HepG2 (cell line): Measurements from ENCODE around the gene PCDHGA1. TPM values are rescaled to one million over a fixed set of nuclear protein-coding genes. Genes with fewer than 3 reads are reported as not detected.

Source experiments
- ATAC-seq: fragments of 200-7000 bp; cut with Tn5 transposase; 3 replicates; pipeline ENCODE4 v1.9.1; 2020; ENCODE audit warnings: mild to moderate bottlenecking, moderate library complexity
- BruUV-seq: library from RNA; stranded (reverse); fragments of 400-500 nt; replicated peaks from 2 replicates; lab custom pipeline; 2021; lab: Mats Ljungman, UMichigan
- CTCF ChIA-PET: fragments of 300-600 bp; formaldehyde crosslinking; extraction: SDS; loops from one replicate; lab custom pipeline; 2021; ENCODE audit warnings: low total read pairs, inconsistent platforms, low intra/inter-chr PET ratio; lab: Yijun Ruan, JAX
- POLR2A ChIA-PET: fragments of 350-600 bp; sonication (Branson Sonifier 250); formaldehyde crosslinking; loops from one replicate; lab custom pipeline; 2020; ENCODE audit warnings: antibody characterized with exemption, inconsistent platforms; lab: Yijun Ruan, JAX
- DNase-seq: peaks from one replicate; pipeline ENCODE4 v3.0.0-alpha.2; 2015; ENCODE audit warnings: low spot score
- FAIRE-seq: peaks from 3 replicates; lab custom pipeline; 2011; peaks lifted over from hg19 to GRCh38; lab: Jason Lieb, UNC
- H2AFZ ChIP-seq: one replicate; pipeline ENCODE4 v1.6.1; 2011; ENCODE audit warnings: low read length, inconsistent platforms
- H3K27ac ChIP-seq: fragments of 300-600 bp; 3 replicates; pipeline ENCODE4 v1.8.0; 2011; ENCODE audit warnings: mixed run types, mild to moderate bottlenecking, mixed read lengths, low read length, inconsistent platforms; ENCODE audit not compliant: insufficient read depth; ENCODE audit errors: extremely low read length
- H3K27me3 ChIP-seq, 2 experiments: fragments of 200-600 bp in 1 of 2; 2 replicates in 1 of 2; 3 replicates in 1 of 2; pipeline versions ENCODE4 v1.6.0 to v1.8.0; 2011; ENCODE audit warnings: low read length in 2 of 2, mild to moderate bottlenecking in 2 of 2, moderate library complexity in 2 of 2, inconsistent platforms in 1 of 2; ENCODE audit not compliant: insufficient read depth in 2 of 2, control insufficient read depth in 1 of 2
- H3K36me3 ChIP-seq, 2 experiments: fragments of 200-600 bp in 1 of 2; replicated peaks in 1 of 2; 2 replicates in 1 of 2; 3 replicates in 1 of 2; pipeline versions ENCODE4 v1.5.1 to v1.8.0; 2011; ENCODE audit warnings: low read length in 2 of 2, inconsistent platforms in 1 of 2; ENCODE audit not compliant: insufficient read depth in 2 of 2, control insufficient read depth in 1 of 2
- H3K4me1 ChIP-seq: 2 replicates; pipeline ENCODE4 v1.5.1; 2012; ENCODE audit warnings: low read length, inconsistent platforms; ENCODE audit not compliant: insufficient read depth
- H3K4me2 ChIP-seq: 2 replicates; pipeline ENCODE4 v1.6.0; 2011; ENCODE audit warnings: low read depth, low read length, inconsistent platforms
- H3K4me3 ChIP-seq, 3 experiments: fragments of 200-600 bp in 1 of 3; sonication (generic), shearing (Covaris generic) in 1 of 3; replicated peaks in 1 of 3; 2 replicates each; pipeline ENCODE4 v1.5.1; 2011 to 2016; ENCODE audit warnings: low read length in 3 of 3, inconsistent platforms in 2 of 3, low read depth in 2 of 3, mild to moderate bottlenecking in 2 of 3, control low read depth in 1 of 3, mixed read lengths in 1 of 3; ENCODE audit not compliant: insufficient read depth in 1 of 3
- H3K79me2 ChIP-seq: one replicate; pipeline ENCODE4 v1.6.1; 2011; ENCODE audit warnings: low read length, inconsistent platforms; ENCODE audit not compliant: insufficient read depth
- H3K9ac ChIP-seq: 2 replicates; pipeline ENCODE4 v1.6.0; 2011; ENCODE audit warnings: mild to moderate bottlenecking, low read depth, low read length, inconsistent platforms; ENCODE audit not compliant: insufficient read depth
- H3K9me3 ChIP-seq: 2 replicates; pipeline ENCODE4 v1.5.1; 2012; ENCODE audit warnings: mild to moderate bottlenecking, low read length
- H4K20me1 ChIP-seq: 2 replicates; pipeline ENCODE4 v1.6.0; 2011; ENCODE audit warnings: inconsistent platforms, mild to moderate bottlenecking, low read length, moderate library complexity; ENCODE audit not compliant: insufficient read depth
- CBFB ChIP-seq: sonication (generic); formaldehyde crosslinking; IDR thresholded peaks from 2 replicates; pipeline ENCODE4 v1.4.0; 2020; ENCODE audit warnings: missing genetic modification reagents
- ELF4 ChIP-seq: sonication (generic); formaldehyde crosslinking; IDR thresholded peaks from 2 replicates; pipeline ENCODE4 v1.5.0; 2020; ENCODE audit warnings: missing genetic modification reagents, mild to moderate bottlenecking, moderate library complexity, borderline replicate concordance
- GFI1 ChIP-seq: sonication (generic); formaldehyde crosslinking; IDR thresholded peaks from 2 replicates; pipeline ENCODE4 v1.5.0; 2020; ENCODE audit warnings: missing genetic modification reagents, mild to moderate bottlenecking, borderline replicate concordance
- HDAC1 ChIP-seq: sonication (generic); formaldehyde crosslinking; IDR thresholded peaks from 2 replicates; pipeline ENCODE4 v1.5.1; 2020; ENCODE audit warnings: mild to moderate bottlenecking, missing genetic modification reagents
- MED1 ChIP-seq: sonication (generic); formaldehyde crosslinking; IDR thresholded peaks from 2 replicates; pipeline ENCODE4 v1.4.0; 2020; ENCODE audit warnings: missing genetic modification reagents
- MEIS2 ChIP-seq: sonication (generic); formaldehyde crosslinking; IDR thresholded peaks from 2 replicates; pipeline ENCODE4 v1.9.0; 2021; ENCODE audit warnings: mild to moderate bottlenecking, missing genetic modification reagents
- SAFB2 ChIP-seq: sonication (generic); formaldehyde crosslinking; IDR thresholded peaks from 2 replicates; pipeline ENCODE4 v1.5.1; 2020; ENCODE audit warnings: missing genetic modification reagents, low read depth, mild to moderate bottlenecking, borderline replicate concordance
- TBX3 ChIP-seq: fragments of 450-650 bp; IDR thresholded peaks from 2 replicates; pipeline ENCODE4 v1.6.1; 2017; ENCODE audit warnings: antibody characterized with exemption, mild to moderate bottlenecking, inconsistent platforms, borderline replicate concordance
- ZMYM4 ChIP-seq: sonication (generic); formaldehyde crosslinking; IDR thresholded peaks from 2 replicates; pipeline ENCODE4 v1.8.1; 2023; ENCODE audit warnings: mild to moderate bottlenecking, missing genetic modification reagents
- ZNF274 ChIP-seq: sonication (generic); formaldehyde crosslinking; IDR thresholded peaks from 2 replicates; pipeline ENCODE4 v1.5.1; 2020; ENCODE audit warnings: mild to moderate bottlenecking, missing genetic modification reagents
- ZNF451 ChIP-seq: sonication (generic); formaldehyde crosslinking; IDR thresholded peaks from 2 replicates; pipeline ENCODE4 v1.5.0; 2020; ENCODE audit warnings: mild to moderate bottlenecking, missing genetic modification reagents
- ZNF496 ChIP-seq: sonication (generic); formaldehyde crosslinking; IDR thresholded peaks from 2 replicates; pipeline ENCODE4 v1.8.1; 2023; ENCODE audit warnings: mild to moderate bottlenecking, moderate library complexity, missing genetic modification reagents; ENCODE audit not compliant: insufficient replicate concordance
- ZNF652 ChIP-seq: IDR thresholded peaks from 2 replicates; pipeline ENCODE4 v1.6.1; 2016; ENCODE audit warnings: low read depth, borderline replicate concordance
- WGBS: methylation state at CpG from one replicate; pipeline ENCODE4 v1.1.6; 2017; ENCODE audit warnings: low lambda C conversion rate; 5-methylcytosine and 5-hydroxymethylcytosine counted together
- in situ Hi-C: cut with HindIII; loops from 2 replicates; pipeline ENCODE4 v1.10.0; 2017; ENCODE audit warnings: low pct_unique_long_range_greater_than_20kb; ENCODE audit not compliant: extremely low pct_ligation_motif_present
- intact Hi-C: fragments of 100-400 bp; cut with micrococcal nuclease; formaldehyde crosslinking; loops from one replicate; pipeline ENCODE4 v1.10.0; 2022; ENCODE audit not compliant: unreplicated experiment
- polyA plus RNA-seq, 8 experiments: library from polyadenylated mRNA; depleted of rRNA in 3 of 8; stranded (reverse) in 7 of 8; unstranded in 1 of 8; fragments of >200 nt; fragmentation: Illumina TruSeq in 4 of 8; extraction: Trizol in 4 of 8; gene quantifications; 2 replicates each; pipeline versions ENCODE4 v1.2.1 to v1.2.3, GENCODE V29; 2011 to 2016; ENCODE audit warnings: low read depth in 4 of 8, missing spikeins in 1 of 8, mixed read lengths in 1 of 8; ENCODE audit not compliant: insufficient read depth in 1 of 8
- total RNA-seq, 5 experiments: library from RNA; depleted of rRNA; stranded (reverse); fragments of >200 nt; fragmentation: Illumina TruSeq; extraction: Trizol; gene quantifications; 2 replicates each; pipeline ENCODE4 v1.2.3, GENCODE V29; 2016; ENCODE audit warnings: low read depth in 1 of 5
- TF ChIP-seq, protein P1 (sequence below): sonication (generic); formaldehyde crosslinking; IDR thresholded peaks from 2 replicates; pipeline ENCODE4 v1.4.0; 2020; ENCODE audit warnings: missing genetic modification reagents, borderline replicate concordance
- TF ChIP-seq, protein P2 (sequence below): sonication (generic); formaldehyde crosslinking; IDR thresholded peaks from 2 replicates; pipeline ENCODE4 v1.4.0; 2020; ENCODE audit warnings: mild to moderate bottlenecking, missing genetic modification reagents

Gene PCDHGA1
- total and polyA plus RNA-seq, 2 of the 13 experiments (the other 11 are each of a cell fraction or from before 2014, with no cell fraction given): 0.31 to 0.40 TPM

DNA sequence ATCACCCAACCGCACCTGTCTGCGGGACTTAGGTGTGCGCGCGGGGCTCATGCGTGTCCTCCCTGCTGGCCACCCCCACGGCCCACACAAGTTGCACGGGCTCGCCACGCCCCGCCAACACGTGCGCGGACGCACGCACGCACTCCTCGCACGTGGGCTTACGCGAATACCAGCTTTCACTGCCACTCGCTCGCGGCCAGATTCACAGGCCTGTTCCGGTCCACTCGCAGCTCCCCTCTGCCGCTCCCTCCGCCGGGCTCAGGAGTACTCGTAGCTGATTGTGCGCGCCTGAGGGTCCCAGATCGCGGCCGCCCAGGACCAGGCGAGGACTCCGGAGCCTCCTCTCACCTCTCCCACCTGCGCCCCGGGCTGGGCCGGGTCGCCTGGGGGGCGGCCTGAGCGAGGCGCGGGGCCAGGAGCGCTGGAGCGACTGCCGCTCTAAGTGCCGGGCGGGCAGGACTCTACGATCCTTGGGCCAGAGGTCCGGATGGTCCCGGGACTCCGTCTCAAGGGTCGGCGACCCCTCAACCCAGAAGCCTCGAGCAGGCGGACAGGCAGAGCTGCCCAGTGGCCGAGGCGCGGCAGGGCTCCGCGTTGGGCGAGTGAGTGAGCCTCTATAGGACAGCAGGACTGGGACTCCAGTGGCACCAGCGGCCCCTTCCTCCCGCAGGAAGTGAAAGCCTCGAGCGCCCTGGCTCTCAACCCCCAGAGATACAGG, 162.0 kb downstream of the PCDHGA1 start:
- WGBS: 85% methylated on average over 50 of the region's 68 CpGs
- H3K4me1 ChIP-seq: no peaks in the 10 kb centered on the region
- CTCF ChIA-PET: no interaction called here
- no peak for ATAC-seq
- in situ Hi-C loops: no loop called here
- no peak overlapping the region for H3K4me2 ChIP-seq
- POLR2A ChIA-PET: no interaction called here
- H3K27ac ChIP-seq: no peak overlapping the region
- no peak for TF ChIP-seq ZNF652 (CRISPR knock-in tag)
- no peak for TF ChIP-seq TBX3
- TF ChIP-seq MEIS2: no peak
- TF ChIP-seq, protein P1, sequence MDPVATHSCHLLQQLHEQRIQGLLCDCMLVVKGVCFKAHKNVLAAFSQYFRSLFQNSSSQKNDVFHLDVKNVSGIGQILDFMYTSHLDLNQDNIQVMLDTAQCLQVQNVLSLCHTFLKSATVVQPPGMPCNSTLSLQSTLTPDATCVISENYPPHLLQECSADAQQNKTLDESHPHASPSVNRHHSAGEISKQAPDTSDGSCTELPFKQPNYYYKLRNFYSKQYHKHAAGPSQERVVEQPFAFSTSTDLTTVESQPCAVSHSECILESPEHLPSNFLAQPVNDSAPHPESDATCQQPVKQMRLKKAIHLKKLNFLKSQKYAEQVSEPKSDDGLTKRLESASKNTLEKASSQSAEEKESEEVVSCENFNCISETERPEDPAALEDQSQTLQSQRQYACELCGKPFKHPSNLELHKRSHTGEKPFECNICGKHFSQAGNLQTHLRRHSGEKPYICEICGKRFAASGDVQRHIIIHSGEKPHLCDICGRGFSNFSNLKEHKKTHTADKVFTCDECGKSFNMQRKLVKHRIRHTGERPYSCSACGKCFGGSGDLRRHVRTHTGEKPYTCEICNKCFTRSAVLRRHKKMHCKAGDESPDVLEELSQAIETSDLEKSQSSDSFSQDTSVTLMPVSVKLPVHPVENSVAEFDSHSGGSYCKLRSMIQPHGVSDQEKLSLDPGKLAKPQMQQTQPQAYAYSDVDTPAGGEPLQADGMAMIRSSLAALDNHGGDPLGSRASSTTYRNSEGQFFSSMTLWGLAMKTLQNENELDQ (CRISPR knock-in tag): no peak
- TF ChIP-seq ZNF451 (CRISPR knock-in tag): no peak
- TF ChIP-seq GFI1 (CRISPR knock-in tag): no peak
- TF ChIP-seq MED1 (CRISPR knock-in tag): no peak
- TF ChIP-seq, protein P2, sequence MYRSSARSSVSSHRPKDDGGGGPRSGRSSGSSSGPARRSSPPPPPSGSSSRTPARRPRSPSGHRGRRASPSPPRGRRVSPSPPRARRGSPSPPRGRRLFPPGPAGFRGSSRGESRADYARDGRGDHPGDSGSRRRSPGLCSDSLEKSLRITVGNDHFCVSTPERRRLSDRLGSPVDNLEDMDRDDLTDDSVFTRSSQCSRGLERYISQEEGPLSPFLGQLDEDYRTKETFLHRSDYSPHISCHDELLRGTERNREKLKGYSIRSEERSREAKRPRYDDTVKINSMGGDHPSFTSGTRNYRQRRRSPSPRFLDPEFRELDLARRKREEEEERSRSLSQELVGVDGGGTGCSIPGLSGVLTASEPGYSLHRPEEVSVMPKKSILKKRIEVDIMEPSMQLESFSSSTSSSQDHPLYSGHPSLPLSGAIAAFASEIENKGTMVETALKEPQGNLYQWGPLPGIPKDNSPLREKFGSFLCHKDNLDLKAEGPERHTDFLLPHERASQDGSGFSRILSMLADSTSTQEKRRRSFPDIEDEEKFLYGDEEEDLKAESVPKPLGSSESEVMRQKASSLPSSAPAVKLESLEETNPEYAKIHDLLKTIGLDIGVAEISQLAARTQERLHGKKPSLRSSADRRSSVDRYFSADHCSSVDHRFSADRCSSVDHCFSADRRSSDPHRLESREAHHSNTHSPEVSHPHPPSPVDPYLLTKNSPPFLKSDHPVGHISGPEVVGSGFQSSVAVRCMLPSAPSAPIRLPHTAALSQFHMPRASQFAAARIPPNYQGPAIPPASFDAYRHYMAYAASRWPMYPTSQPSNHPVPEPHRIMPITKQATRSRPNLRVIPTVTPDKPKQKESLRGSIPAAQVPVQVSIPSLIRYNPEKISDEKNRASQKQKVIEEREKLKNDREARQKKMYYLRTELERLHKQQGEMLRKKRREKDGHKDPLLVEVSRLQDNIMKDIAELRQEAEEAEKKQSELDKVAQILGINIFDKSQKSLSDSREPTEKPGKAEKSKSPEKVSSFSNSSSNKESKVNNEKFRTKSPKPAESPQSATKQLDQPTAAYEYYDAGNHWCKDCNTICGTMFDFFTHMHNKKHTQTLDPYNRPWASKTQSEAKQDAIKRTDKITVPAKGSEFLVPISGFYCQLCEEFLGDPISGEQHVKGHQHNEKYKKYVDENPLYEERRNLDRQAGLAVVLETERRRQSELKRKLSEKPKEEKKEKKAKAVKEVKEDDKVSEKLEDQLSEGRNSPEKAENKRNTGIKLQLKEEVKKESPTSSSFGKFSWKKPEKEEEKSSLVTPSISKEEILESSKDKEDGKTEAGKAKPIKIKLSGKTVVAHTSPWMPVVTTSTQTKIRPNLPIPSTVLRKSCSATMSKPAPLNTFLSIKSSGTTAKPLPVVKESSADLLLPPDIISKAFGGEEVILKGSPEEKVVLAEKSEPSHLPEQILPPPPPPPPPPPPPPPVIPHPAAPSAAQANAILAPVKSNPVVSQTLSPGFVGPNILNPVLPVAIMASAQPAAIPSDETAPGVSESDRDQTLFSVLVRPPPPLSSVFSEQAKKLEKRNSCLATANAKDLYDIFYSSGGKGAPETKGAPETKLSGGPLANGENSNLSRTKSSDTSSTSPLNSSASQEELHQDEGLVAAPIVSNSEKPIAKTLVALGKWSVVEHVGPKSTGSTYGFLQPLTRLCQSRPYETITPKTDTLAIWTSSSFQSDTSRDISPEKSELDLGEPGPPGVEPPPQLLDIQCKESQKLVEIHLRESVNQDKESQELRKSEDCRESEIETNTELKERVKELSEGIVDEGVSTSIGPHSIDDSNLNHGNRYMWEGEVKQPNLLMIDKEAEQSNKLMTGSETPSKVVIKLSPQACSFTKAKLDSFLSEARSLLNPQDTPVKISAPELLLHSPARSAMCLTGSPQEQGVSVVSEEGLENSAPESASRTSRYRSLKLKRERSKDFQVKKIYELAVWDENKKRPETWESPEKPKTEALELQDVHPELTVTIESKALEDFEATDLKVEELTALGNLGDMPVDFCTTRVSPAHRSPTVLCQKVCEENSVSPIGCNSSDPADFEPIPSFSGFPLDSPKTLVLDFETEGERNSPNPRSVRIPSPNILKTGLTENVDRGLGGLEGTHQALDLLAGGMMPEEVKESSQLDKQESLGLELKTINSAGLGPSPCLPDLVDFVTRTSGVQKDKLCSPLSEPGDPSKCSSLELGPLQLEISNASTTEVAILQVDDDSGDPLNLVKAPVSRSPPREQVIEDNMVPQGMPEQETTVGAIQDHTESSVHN (CRISPR knock-in tag): no peak
- TF ChIP-seq ZMYM4: no peak
- TF ChIP-seq SAFB2 (CRISPR knock-in tag): no peak
- no peak for TF ChIP-seq ZNF496 (CRISPR knock-in tag)
- TF ChIP-seq ZNF274 (CRISPR knock-in tag): no peak
- TF ChIP-seq ELF4 (CRISPR knock-in tag): no peak
- no peak for TF ChIP-seq HDAC1 (CRISPR knock-in tag)
- no peak for TF ChIP-seq CBFB (CRISPR knock-in tag)
- TF ChIP-seq, all 625 proteins: peak for 0
- intact Hi-C loops: no loop called here
- BruUV-seq: no TSS peak
- no peaks in the 10 kb centered on the region for H3K36me3 ChIP-seq
- DNase-seq (no peak), FAIRE-seq (no peak)
- no peak overlapping the region for H2AFZ ChIP-seq
- H3K27me3 ChIP-seq: peaks cover 1 to 21% of the 10 kb centered on the region in 2 experiments; a peak in 2 of 5 replicates
- no peak overlapping the region for H3K4me3 ChIP-seq
- H3K9ac ChIP-seq: no peak overlapping the region
- no peaks in the 10 kb centered on the region for H3K79me2 ChIP-seq
- H3K9me3 ChIP-seq: no peaks in the 10 kb centered on the region
- H4K20me1 ChIP-seq: no peaks in the 10 kb centered on the region
